SH-SY5Y (cell line): ENCODE data around the gene SPSB4.

ENCODE experiments used
- GATA2 ChIP-seq: IDR thresholded peaks from 2 replicates; pipeline ENCODE4 v1.6.1; 2011; ENCODE audit warnings: mild to moderate bottlenecking, low read depth, low read length
- GATA3 ChIP-seq: IDR thresholded peaks from 2 replicates; pipeline ENCODE4 v1.6.1; 2011; ENCODE audit warnings: low read depth, mild to moderate bottlenecking, low read length, moderate library complexity

DNA sequence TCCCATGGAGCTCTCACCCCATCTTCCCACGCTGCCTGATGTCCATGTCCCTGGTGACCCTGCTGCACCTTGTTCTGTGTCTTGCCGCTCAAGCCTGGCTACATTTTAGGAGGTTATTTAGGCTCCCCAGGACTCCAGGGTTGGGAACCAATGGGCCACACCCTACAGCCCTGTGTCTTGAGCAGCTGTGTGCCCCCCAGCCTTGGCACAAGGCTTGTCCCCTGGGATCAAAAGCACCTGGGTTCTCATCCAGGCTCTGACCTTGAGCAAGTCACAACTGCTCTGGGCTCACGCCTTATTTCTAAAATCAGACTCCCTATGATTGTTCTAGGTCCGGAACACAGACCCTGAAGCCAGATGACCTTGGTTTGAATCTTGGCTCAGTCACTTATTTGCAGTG lies 14.1 kb downstream of the SPSB4 start:
- no peak for TF ChIP-seq GATA3
- TF ChIP-seq GATA2, result no peak
